GM12864 (cell line): ENCODE measurements around the gene LMCD1.

Source experiments
- DNase-seq: peaks from one replicate; pipeline ENCODE4 v3.0.0-alpha.2; 2011; ENCODE audit warnings: low read depth
- H3K4me3 ChIP-seq: 2 replicates; pipeline ENCODE4 v1.5.1; 2011; ENCODE audit warnings: mild to moderate bottlenecking, low read depth, low read length, control low read depth
- TF ChIP-seq, protein P1 (sequence below): IDR thresholded peaks from 2 replicates; pipeline ENCODE4 v1.5.1; 2011; ENCODE audit warnings: low read depth, mild to moderate bottlenecking, moderate library complexity, low read length, control low read depth, inconsistent platforms; ENCODE audit errors: missing control alignments

LMCD1 gene

DNA sequence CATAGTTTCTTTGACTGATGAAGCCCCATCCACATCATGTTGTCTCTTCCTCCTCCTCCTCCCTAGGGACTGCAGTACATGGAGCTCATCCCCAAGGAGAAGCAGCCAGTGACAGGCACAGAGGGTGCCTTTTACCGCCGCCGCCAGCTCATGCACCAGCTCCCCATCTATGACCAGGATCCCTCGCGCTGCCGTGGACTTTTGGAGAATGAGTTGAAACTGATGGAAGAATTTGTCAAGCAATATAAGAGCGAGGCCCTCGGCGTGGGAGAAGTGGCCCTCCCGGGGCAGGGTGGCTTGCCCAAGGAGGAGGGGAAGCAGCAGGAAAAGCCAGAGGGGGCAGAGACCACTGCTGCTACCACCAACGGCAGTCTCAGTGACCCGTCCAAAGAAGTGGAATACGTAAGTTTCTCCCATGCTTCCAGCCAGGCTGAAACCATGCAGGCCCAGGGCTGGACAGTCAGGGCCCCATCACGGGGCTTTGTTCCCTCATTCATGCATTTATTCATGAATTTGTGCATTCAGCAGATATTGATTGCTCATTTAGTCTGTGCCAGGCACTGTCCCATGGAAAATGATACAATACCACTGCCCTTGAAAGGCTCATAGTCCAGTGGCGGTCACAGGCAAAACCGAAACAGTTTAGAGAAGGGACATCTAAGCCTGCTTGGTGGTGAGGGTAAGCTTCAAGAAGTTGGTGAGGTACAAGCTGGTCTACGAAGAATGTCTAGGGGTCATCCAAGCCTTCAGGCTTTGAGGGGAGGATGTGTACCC is 47.1 kb downstream of the LMCD1 start:
- TF ChIP-seq, protein P1, sequence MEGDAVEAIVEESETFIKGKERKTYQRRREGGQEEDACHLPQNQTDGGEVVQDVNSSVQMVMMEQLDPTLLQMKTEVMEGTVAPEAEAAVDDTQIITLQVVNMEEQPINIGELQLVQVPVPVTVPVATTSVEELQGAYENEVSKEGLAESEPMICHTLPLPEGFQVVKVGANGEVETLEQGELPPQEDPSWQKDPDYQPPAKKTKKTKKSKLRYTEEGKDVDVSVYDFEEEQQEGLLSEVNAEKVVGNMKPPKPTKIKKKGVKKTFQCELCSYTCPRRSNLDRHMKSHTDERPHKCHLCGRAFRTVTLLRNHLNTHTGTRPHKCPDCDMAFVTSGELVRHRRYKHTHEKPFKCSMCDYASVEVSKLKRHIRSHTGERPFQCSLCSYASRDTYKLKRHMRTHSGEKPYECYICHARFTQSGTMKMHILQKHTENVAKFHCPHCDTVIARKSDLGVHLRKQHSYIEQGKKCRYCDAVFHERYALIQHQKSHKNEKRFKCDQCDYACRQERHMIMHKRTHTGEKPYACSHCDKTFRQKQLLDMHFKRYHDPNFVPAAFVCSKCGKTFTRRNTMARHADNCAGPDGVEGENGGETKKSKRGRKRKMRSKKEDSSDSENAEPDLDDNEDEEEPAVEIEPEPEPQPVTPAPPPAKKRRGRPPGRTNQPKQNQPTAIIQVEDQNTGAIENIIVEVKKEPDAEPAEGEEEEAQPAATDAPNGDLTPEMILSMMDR = no peak
- H3K4me3 ChIP-seq = no peak overlapping the region
- DNase-seq = no peak

DNA sequence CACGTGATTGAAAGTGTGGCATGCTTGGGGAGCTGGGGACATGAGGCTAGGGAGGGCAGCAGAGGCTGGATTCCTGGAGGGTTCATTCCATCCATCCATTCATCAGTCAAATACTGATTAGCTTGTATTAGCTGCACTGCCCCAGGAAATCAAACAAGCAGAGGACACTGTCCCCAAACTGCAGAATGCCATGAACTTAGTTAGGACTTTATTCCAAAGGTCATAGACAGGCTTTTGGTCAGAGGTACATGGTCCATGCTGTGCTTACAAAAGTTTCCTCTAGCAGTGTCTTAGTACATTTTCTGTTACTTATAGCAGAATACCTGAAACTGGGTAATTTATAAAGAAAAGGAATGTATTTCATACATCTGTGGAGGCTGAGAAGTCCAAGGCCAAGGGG is 47.7 kb downstream of the LMCD1 start:
- no peak for DNase-seq
- no peak overlapping the region for H3K4me3 ChIP-seq
- TF ChIP-seq, protein P1 = no peak

DNA sequence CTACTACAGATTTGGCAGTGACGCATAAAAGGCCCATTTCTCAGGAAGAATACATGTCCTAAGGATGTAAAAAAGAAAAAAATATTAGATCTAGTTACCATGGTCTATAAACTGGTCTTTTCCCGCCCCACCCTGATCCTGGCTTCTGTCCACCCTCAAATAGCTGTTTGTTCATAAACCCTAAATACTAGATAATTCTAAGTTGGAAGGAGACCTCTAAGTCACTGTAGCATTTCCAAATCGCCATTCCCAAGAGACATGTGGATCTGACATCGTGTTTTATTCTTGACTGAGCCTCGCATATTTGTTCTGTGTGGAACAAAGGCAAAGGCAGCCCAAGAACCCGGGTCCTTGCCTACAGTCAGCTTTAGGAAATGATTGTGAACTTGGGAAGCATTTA is 49.0 kb downstream of the LMCD1 start:
- DNase-seq = no peak
- TF ChIP-seq, protein P1 = no peak
- no peak overlapping the region for H3K4me3 ChIP-seq

DNA sequence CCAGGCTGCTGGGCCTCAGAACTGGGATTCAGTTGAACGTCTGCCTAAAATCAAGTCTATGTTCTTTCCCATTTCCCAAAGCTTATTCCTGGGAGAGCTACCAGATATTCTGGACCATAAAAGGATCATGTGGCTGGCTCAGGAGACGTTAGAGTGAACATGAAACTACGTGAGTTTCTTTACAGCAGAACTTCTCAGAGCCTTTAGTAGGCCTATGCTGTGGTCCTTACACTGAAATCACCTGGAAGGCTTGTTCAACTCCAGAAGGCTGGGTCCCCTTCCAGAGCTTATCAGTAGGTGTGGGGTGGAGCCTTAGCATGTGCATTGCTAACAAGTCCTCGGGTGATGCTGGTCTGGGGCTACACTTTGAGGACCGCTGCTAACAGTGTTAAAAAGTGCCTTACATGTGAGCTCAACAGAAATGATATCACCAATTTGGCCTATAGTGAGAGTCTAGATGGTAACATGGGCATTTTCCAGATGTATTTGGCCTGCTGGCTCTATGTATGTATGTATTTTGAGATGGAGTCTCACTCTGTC is 50.7 kb downstream of the LMCD1 start:
- DNase-seq = no peak
- TF ChIP-seq, protein P1 = no peak

DNA sequence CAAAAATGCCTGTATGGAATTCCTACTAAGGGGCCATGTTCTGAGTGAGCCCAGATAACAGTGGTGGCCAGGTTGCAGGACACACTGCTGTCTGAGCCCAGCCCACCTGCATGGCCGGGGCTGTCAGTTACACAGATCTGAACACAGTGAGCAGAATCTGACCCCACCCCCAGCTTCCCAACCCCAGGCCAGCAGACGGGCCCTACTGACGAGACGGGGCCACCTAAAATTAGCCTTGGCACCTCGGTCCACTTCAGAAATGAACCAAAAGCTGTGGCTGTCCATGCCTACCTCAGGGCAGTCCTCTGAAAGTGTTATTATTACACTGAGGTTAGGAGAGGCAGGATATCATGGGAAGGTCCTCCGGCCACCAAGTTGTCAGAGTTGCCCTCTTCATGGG is 51.8 kb downstream of the LMCD1 start:
- H3K4me3 ChIP-seq = no peak overlapping the region
- DNase-seq = no peak
- TF ChIP-seq, protein P1 = no peak

More for the DNA sequence above, 50.7 kb downstream of the LMCD1 start:
- no peak overlapping the region for H3K4me3 ChIP-seq

DNA sequence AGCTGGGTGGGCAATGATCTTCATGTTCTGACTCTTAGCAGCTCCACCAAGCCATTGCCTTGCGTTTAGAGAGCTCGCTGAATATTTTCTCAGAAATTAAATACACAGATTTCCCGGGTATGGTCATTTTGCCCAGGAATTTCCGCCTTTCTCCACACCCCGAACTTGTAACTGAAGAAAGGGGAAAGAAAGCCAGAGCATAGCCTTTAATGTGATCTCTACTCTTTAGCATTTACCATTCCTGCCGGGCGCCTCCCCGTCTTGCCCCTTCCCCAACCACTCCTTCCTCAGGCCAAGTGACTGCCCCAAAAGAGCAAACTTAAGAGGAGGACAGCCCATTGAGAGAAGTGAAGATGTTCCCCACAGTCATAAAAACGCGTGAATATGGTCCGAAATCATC is 53.1 kb downstream of the LMCD1 start:
- TF ChIP-seq, protein P1 = no peak
- DNase-seq = no peak

DNA sequence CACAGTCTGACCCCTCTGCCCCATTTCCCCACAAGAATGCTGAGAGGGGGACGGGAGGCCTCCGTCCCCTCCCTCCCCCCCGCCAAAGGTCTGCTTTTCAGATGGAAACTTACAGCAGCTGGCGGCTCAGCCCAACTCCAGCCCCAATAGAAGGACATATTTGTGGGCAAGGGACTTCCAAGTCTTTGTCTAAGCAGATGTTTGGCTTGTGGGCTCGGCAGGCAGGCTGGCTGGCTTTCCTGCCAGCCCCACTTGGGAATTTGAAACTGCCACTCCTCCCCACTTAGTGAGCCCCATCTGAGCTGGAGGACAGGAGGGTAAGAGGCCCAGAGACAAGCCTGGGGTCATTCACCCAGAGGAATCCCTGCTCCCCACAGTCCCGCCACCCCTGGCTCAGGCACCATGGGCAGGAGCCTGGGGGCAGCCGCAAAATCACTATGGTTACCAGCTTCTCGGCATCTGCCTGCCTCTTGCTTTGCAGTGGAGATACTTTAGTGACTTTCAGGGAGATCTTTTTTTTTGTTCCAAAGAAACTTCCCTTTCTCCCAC is 53.6 kb downstream of the LMCD1 start:
- H3K4me3 ChIP-seq = no peak overlapping the region
- no peak for DNase-seq
- TF ChIP-seq, protein P1 = no peak

More for the DNA sequence above, 53.1 kb downstream of the LMCD1 start:
- no peak overlapping the region for H3K4me3 ChIP-seq
